Brain microvascular endothelial cell (primary cell): ENCODE results near the gene DHX58.

ENCODE experiments used
- DNase-seq: peaks from one replicate; pipeline ENCODE4 v3.0.0-alpha.2; 2020
- H3K27ac ChIP-seq: fragments of 250-450 bp; sonication (Bioruptor Pico); 2 replicates; pipeline ENCODE4 v1.5.1; 2020; ENCODE audit warnings: mild to moderate bottlenecking, moderate library complexity
- H3K27me3 ChIP-seq: fragments of 250-450 bp; sonication (Bioruptor Pico); replicated peaks from 2 replicates; pipeline ENCODE4 v1.5.1; 2020; ENCODE audit warnings: mild to moderate bottlenecking
- H3K36me3 ChIP-seq: fragments of 250-450 bp; sonication (Bioruptor Pico); replicated peaks from 2 replicates; pipeline ENCODE4 v1.5.1; 2020; ENCODE audit warnings: mild to moderate bottlenecking
- H3K4me3 ChIP-seq: 2 replicates; pipeline ENCODE4 v1.5.1; 2011; ENCODE audit warnings: low read depth, mild to moderate bottlenecking, control low read depth, low read length, moderate library complexity
- in situ Hi-C: cut with HindIII; loops from 2 replicates; pipeline ENCODE4 v1.10.0; 2017; ENCODE audit warnings: low sequenced_read_pairs, low pct_ligation_motif_present
- TF ChIP-seq, protein P1 (sequence below): IDR thresholded peaks from 2 replicates; pipeline ENCODE4 v1.5.1; 2011; ENCODE audit warnings: low read depth, mild to moderate bottlenecking, moderate library complexity, low read length, control low read depth, inconsistent platforms; ENCODE audit errors: missing control alignments

Gene DHX58

DNA sequence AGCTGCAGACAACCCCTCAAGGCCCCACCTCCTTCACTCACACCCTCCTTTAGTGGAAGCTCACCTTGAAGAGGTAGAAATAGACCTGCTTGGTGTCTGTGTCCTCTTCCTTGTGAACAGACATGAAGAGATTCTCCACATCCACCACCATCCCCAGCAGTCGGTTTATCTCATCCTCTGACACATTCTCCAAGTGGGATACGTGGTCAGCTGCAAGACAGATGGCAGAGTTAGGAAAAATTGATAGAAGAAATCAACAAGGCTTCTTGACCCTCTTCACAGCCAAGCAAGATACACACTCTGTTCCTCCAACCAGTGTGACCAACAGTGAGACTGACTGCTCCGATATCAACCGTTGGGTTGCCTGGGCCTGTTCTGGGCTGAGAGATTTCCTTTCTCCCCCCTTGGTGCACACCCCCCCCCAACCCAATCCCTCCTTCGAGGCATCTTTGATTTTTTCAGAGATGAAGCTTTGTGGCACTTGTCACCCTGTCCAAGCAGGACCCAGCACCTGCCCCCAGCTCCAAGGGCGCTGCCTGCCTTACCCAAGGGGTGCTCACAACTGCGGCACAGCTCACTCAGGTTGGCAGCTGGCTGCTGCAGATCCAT lies 7.8 kb upstream of the DHX58 start:
- H3K4me3 ChIP-seq, result peak overlapping the region; percentile 58

DNA sequence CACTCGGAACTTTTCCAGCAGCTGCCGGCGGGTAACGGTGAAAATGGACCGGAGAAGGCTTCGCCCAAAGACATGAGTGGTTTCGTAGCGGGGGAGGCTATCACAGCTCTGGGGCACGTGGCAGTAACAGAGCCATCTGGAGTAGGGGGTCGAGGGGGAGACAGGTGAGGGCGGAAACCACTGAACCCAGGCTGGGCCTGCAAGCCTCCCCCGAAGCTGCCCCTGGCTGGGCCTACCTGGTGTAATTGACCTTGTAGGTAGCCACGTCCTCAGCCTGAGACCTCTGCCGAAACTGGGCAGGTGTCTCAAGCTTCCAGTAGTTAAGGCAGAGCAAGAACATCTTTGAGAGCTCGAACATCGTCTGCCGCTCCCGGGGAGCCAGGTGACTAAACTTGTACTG lies 6.8 kb upstream of the DHX58 start:
- Histone ChIP-seq H3K36me3 (peaks cover 9% of the 10 kb centered on the region), H3K27ac (no peak overlapping the region), H3K27me3 (no peaks in the 10 kb centered on the region), H3K4me3 (no peak overlapping the region)
- in situ Hi-C loops, result loop anchor here (25.0 kb wide), 1 partner anchor 157 kb away; the partner anchor contains the start of gene CNP
- TF ChIP-seq, protein P1, sequence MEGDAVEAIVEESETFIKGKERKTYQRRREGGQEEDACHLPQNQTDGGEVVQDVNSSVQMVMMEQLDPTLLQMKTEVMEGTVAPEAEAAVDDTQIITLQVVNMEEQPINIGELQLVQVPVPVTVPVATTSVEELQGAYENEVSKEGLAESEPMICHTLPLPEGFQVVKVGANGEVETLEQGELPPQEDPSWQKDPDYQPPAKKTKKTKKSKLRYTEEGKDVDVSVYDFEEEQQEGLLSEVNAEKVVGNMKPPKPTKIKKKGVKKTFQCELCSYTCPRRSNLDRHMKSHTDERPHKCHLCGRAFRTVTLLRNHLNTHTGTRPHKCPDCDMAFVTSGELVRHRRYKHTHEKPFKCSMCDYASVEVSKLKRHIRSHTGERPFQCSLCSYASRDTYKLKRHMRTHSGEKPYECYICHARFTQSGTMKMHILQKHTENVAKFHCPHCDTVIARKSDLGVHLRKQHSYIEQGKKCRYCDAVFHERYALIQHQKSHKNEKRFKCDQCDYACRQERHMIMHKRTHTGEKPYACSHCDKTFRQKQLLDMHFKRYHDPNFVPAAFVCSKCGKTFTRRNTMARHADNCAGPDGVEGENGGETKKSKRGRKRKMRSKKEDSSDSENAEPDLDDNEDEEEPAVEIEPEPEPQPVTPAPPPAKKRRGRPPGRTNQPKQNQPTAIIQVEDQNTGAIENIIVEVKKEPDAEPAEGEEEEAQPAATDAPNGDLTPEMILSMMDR, result no peak
- DNase-seq, result no peak

More for the DNA sequence above, 7.8 kb upstream of the DHX58 start:
- TF ChIP-seq, protein P1, result no peak
- no peak for DNase-seq
- peaks cover 17% of the 10 kb centered on the region for H3K36me3 ChIP-seq
- no peak overlapping the region for H3K27ac ChIP-seq
- in situ Hi-C loops, result loop anchor here (25.0 kb wide), 1 partner anchor 158 kb away; the partner anchor contains the start of gene CNP
- H3K27me3 ChIP-seq, result no peaks in the 10 kb centered on the region

DNA sequence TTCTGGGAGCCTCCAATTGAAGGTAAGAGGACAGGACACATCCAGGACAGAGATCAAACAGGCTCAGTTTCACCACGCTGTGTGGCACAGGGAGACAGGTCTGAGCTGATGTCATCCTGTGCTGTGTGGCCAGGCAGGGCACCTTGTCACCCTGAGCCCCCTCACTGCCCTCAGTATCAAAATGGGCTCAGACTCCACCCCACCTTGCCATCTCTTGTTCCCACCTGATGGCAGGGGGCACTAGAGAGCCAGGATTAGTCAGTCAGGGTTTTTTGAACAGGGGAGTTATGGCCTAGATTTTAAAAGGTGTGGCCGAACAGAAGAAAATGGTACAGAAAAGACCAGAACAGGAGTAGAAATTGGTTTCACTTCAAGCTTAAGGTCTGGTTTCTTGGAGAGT lies 6.0 kb upstream of the DHX58 start:
- H3K4me3 ChIP-seq, result no peak overlapping the region
- in situ Hi-C loops, result loop anchor here (25.0 kb wide), 1 partner anchor 156 kb away; the partner anchor contains the start of gene CNP
- peaks cover 8% of the 10 kb centered on the region for H3K36me3 ChIP-seq
- no peaks in the 10 kb centered on the region for H3K27me3 ChIP-seq
- TF ChIP-seq, protein P1, result peak; percentile 69
- no peak overlapping the region for H3K27ac ChIP-seq
- no peak for DNase-seq

DNA sequence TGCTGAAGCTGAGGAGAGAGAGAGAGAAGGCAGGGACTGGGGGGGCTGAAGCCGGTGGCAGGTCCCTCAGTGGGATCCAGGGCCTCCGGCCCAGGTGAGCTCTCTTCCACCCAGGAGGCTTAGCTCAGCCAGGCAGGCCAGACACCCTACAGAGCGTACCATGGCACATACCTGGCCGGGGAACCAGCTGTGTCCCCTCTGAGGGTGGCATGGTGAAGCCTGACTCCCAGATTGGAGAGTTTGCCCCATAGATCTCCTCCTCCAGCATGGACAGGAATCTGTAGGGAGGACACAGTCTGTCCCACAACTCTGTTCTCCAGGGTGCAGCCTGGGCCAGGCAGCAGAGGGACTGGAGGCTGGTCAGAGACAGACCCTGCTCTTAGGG lies 5.6 kb upstream of the DHX58 start:
- DNase-seq, result no peak
- TF ChIP-seq, protein P1, result no peak
- in situ Hi-C loops, result loop anchor here (25.0 kb wide), 1 partner anchor 156 kb away; the partner anchor contains the start of gene CNP
- no peak overlapping the region for H3K27ac ChIP-seq
- H3K4me3 ChIP-seq, result no peak overlapping the region
- no peaks in the 10 kb centered on the region for H3K27me3 ChIP-seq
- H3K36me3 ChIP-seq, result peaks cover 6% of the 10 kb centered on the region

DNA sequence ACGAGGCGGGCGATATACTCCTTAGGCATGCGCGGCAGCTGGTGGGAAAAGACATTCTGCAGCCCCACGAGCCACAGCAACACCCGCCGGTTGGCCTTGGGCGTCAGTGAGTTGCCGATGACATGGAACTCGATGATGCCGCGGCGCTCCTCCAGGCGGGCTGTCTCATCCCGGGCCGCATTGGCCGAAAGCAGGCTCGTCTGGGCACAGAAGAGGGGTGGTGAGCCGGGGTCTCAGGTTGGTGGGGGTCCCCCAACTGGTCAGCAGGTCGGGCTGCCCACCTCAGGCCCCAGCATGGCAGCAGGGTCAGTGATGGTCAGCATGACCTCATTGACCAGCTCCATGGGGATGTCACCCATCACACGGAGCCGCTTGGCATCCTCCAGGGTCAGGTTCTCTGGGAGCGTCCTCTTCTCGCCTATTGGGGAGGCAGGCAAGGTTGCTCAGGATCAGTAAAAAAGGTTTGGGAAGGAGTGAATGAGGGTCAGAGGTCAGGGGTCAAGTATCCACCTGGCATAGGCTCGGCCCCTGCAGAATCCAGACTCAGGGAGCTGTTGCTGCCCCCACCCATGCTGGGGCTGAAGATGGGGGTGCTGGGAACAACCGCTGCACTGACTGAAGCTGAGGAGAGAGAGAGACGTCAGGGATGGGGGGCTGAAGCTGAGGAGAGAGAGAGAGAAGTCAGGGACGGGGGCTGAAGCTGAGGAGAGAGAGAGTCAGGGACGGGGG lies 5.0 kb upstream of the DHX58 start:
- no peak overlapping the region for H3K27ac ChIP-seq
- no peak for DNase-seq
- TF ChIP-seq, protein P1, result no peak
- H3K36me3 ChIP-seq, result peaks cover 6% of the 10 kb centered on the region
- H3K4me3 ChIP-seq, result no peak overlapping the region
- in situ Hi-C loops, result loop anchor here (25.0 kb wide), 1 partner anchor 155 kb away; the partner anchor contains the start of gene CNP
- H3K27me3 ChIP-seq, result no peaks in the 10 kb centered on the region
